H1 (cell line): ENCODE measurements around the gene ARSB. TPM values are rescaled to one million over a fixed set of nuclear protein-coding genes. Genes with fewer than 3 reads are reported as not detected.

ENCODE experiments used
- CTCF ChIA-PET: fragments of 300-600 bp; sonication (Branson Sonifier 250); formaldehyde crosslinking; loops from one replicate; lab custom pipeline; 2021; ENCODE audit not compliant: partially characterized antibody; lab: Charles Lee
- POLR2A ChIA-PET: fragments of 300-600 bp; sonication (Branson Sonifier 250); formaldehyde crosslinking; loops from one replicate; lab custom pipeline; 2021; ENCODE audit warnings: inconsistent platforms; ENCODE audit not compliant: partially characterized antibody; lab: Charles Lee
- DNase-seq, 2 experiments: peaks; one replicate each; pipeline versions ENCODE4 v3.0.0 to v3.0.0-alpha.2; 2010 to 2022; ENCODE audit warnings: low spot score in 2 of 2, low read depth in 1 of 2, mixed read lengths in 1 of 2
- FAIRE-seq: peaks from 2 replicates; lab custom pipeline; 2011; peaks lifted over from hg19 to GRCh38; lab: Jason Lieb, UNC
- H2AFZ ChIP-seq: 2 replicates; pipeline ENCODE4 v1.8.1; 2012; ENCODE audit warnings: low read length, inconsistent platforms
- H2AK5ac ChIP-seq: 2 replicates; pipeline ENCODE4 v1.6.1; 2013; ENCODE audit warnings: low read depth, low read length
- H2BK120ac ChIP-seq: replicated peaks from 2 replicates; pipeline ENCODE3; 2013; ENCODE audit warnings: low read depth, low read length, inconsistent platforms
- H2BK12ac ChIP-seq: 2 replicates; pipeline ENCODE4 v1.6.1; 2013; ENCODE audit warnings: low read depth, low read length
- H2BK15ac ChIP-seq: 2 replicates; pipeline ENCODE4 v1.6.1; 2013; ENCODE audit warnings: low read length
- H2BK20ac ChIP-seq: 2 replicates; pipeline ENCODE4 v1.6.1; 2013; ENCODE audit warnings: low read length
- H2BK5ac ChIP-seq: 2 replicates; pipeline ENCODE4 v1.6.1; 2013; ENCODE audit warnings: low read depth, low read length
- H3K14ac ChIP-seq: 2 replicates; pipeline ENCODE4 v1.6.1; 2013; ENCODE audit warnings: inconsistent platforms; ENCODE audit not compliant: insufficient read length
- H3K18ac ChIP-seq: 2 replicates; pipeline ENCODE4 v1.6.1; 2013; ENCODE audit warnings: low read length; ENCODE audit errors: extremely low read depth
- H3K23ac ChIP-seq: 2 replicates; pipeline ENCODE4 v1.6.1; 2013; ENCODE audit warnings: inconsistent platforms; ENCODE audit not compliant: insufficient read length
- H3K23me2 ChIP-seq: 2 replicates; pipeline ENCODE4 v1.6.1; 2013; ENCODE audit warnings: low read depth, low read length
- H3K27ac ChIP-seq: 2 replicates; pipeline ENCODE4 v1.6.1; 2011; ENCODE audit warnings: low read depth, low read length, inconsistent platforms
- H3K27me3 ChIP-seq, 4 experiments: replicated peaks in 1 of 4; 1 replicate in 1 of 4; 2 replicates in 3 of 4; pipeline versions ENCODE4 v1.6.1 to v1.8.1; 2011 to 2013; ENCODE audit warnings: low read length in 3 of 4, mild to moderate bottlenecking in 3 of 4, inconsistent platforms in 2 of 4, mixed read lengths in 2 of 4, moderate library complexity in 1 of 4; ENCODE audit not compliant: control insufficient read depth in 3 of 4, insufficient read depth in 3 of 4; ENCODE audit errors: extremely low read depth in 1 of 4
- H3K36me3 ChIP-seq, 4 experiments: 2 replicates each; pipeline versions ENCODE4 v1.6.1 to v1.8.1; 2011 to 2013; ENCODE audit warnings: mild to moderate bottlenecking in 4 of 4, low read length in 3 of 4, moderate library complexity in 2 of 4, control low read depth in 1 of 4, inconsistent platforms in 1 of 4; ENCODE audit not compliant: insufficient read depth in 4 of 4, control insufficient read depth in 2 of 4
- H3K4ac ChIP-seq: replicated peaks from 2 replicates; pipeline ENCODE3; 2013; ENCODE audit warnings: low read length, low read depth, mixed read lengths, inconsistent platforms; ENCODE audit not compliant: insufficient read length
- H3K4me1 ChIP-seq, 4 experiments: replicated peaks in 1 of 4; 1 replicate in 1 of 4; 2 replicates in 3 of 4; pipeline versions ENCODE4 v1.6.1 to v1.8.1; 2011 to 2013; ENCODE audit warnings: low read length in 3 of 4, inconsistent platforms in 2 of 4, mixed read lengths in 1 of 4; ENCODE audit not compliant: insufficient read depth in 4 of 4, control insufficient read depth in 3 of 4
- H3K4me2 ChIP-seq, 2 experiments: 2 replicates each; pipeline versions ENCODE4 v1.6.1 to v1.8.1; 2011 to 2013; ENCODE audit warnings: low read depth in 2 of 2, low read length in 2 of 2, control low read depth in 1 of 2, inconsistent platforms in 1 of 2, mild to moderate bottlenecking in 1 of 2; ENCODE audit not compliant: insufficient read depth in 1 of 2
- H3K4me3 ChIP-seq, 4 experiments: fragments of 200-600, 300-600 bp in 1 of 4; sonication (generic), shearing (Covaris generic), sonication (Bioruptor Twin) in 1 of 4; 2 replicates each; pipeline versions ENCODE4 v1.5.1 to v1.8.1; 2011 to 2016; ENCODE audit warnings: low read length in 4 of 4, low read depth in 3 of 4, control low read depth in 2 of 4, inconsistent platforms in 2 of 4, mild to moderate bottlenecking in 2 of 4, mixed read lengths in 1 of 4, moderate library complexity in 1 of 4; ENCODE audit not compliant: insufficient read depth in 2 of 4; ENCODE audit errors: extremely low read depth in 1 of 4
- H3K56ac ChIP-seq: replicated peaks from 2 replicates; pipeline ENCODE3; 2013; ENCODE audit warnings: low read depth, mild to moderate bottlenecking, mixed read lengths, low read length, inconsistent platforms; ENCODE audit not compliant: insufficient read length
- H3K79me1 ChIP-seq: 2 replicates; pipeline ENCODE4 v1.6.1; 2013; ENCODE audit warnings: low read depth, low read length, control low read depth
- H3K79me2 ChIP-seq, 2 experiments: 2 replicates each; pipeline versions ENCODE4 v1.6.1 to v1.8.1; 2012 to 2013; ENCODE audit warnings: low read length in 2 of 2, mild to moderate bottlenecking in 2 of 2, inconsistent platforms in 1 of 2; ENCODE audit not compliant: insufficient read depth in 2 of 2, control insufficient read depth in 1 of 2
- H3K9ac ChIP-seq, 4 experiments: replicated peaks in 1 of 4; 1 replicate in 1 of 4; 2 replicates in 3 of 4; pipeline versions ENCODE4 v1.6.1 to v1.8.1; 2011 to 2013; ENCODE audit warnings: low read depth in 3 of 4, low read length in 3 of 4, control low read depth in 2 of 4, mild to moderate bottlenecking in 2 of 4, moderate library complexity in 2 of 4, inconsistent platforms in 1 of 4; ENCODE audit errors: extremely low read depth in 1 of 4
- H3K9me3 ChIP-seq, 2 experiments: 2 replicates each; pipeline versions ENCODE4 v1.6.1 to v1.8.1; 2012 to 2013; ENCODE audit warnings: mild to moderate bottlenecking in 2 of 2, moderate library complexity in 2 of 2, control low read depth in 1 of 2, inconsistent platforms in 1 of 2, low read depth in 1 of 2, low read length in 1 of 2, mixed read lengths in 1 of 2; ENCODE audit not compliant: insufficient read depth in 2 of 2
- H4K20me1 ChIP-seq, 2 experiments: replicated peaks in 1 of 2; 2 replicates each; pipeline versions ENCODE3 to v1.8.1; 2011 to 2013; ENCODE audit warnings: inconsistent platforms in 2 of 2, low read length in 2 of 2, mild to moderate bottlenecking in 1 of 2; ENCODE audit not compliant: insufficient read depth in 2 of 2, control insufficient read depth in 1 of 2
- H4K5ac ChIP-seq: 2 replicates; pipeline ENCODE4 v1.6.1; 2013; ENCODE audit warnings: low read length, low read depth, mixed read lengths, inconsistent platforms; ENCODE audit not compliant: insufficient read length
- H4K8ac ChIP-seq: 2 replicates; pipeline ENCODE4 v1.8.0; 2013; ENCODE audit warnings: mild to moderate bottlenecking, moderate library complexity, low read length, inconsistent platforms; ENCODE audit not compliant: insufficient read depth; ENCODE audit errors: extremely low read depth
- H4K91ac ChIP-seq: replicated peaks from 2 replicates; pipeline ENCODE3; 2013; ENCODE audit warnings: low read length, mixed read lengths, inconsistent platforms; ENCODE audit not compliant: insufficient read length
- BRCA1 ChIP-seq: IDR thresholded peaks from 2 replicates; pipeline ENCODE4 v1.6.1; 2012; ENCODE audit warnings: low read depth, low read length, improper control_type of control experiment
- CHD1 ChIP-seq: IDR thresholded peaks from 2 replicates; pipeline ENCODE4 v1.6.1; 2012; ENCODE audit warnings: low read depth, low read length, improper control_type of control experiment
- CHD2 ChIP-seq: IDR thresholded peaks from 2 replicates; pipeline ENCODE4 v1.6.1; 2012; ENCODE audit warnings: low read length, improper control_type of control experiment
- JUND ChIP-seq: IDR thresholded peaks from 2 replicates; pipeline ENCODE4 v1.6.1; 2011; ENCODE audit warnings: mild to moderate bottlenecking, improper control_type of control experiment, low read length
- KDM1A ChIP-seq: fragments of 200-600, 300-600 bp; sonication (generic); IDR thresholded peaks from 2 replicates; pipeline ENCODE4 v1.7.1; 2016; ENCODE audit warnings: mild to moderate bottlenecking, low read length, borderline replicate concordance
- RBBP5 ChIP-seq: IDR thresholded peaks from 2 replicates; pipeline ENCODE4 v1.7.1; 2012; ENCODE audit warnings: low read depth, mild to moderate bottlenecking, inconsistent platforms, low read length, moderate library complexity, borderline replicate concordance
- RFX5 ChIP-seq: IDR thresholded peaks from 2 replicates; pipeline ENCODE4 v1.6.1; 2011; ENCODE audit warnings: low read depth, low read length, improper control_type of control experiment, borderline replicate concordance
- RNF2 ChIP-seq: fragments of 200-900, 300-1000 bp; sonication (generic); IDR thresholded peaks from 2 replicates; pipeline ENCODE4 v1.7.1; 2016; ENCODE audit warnings: borderline replicate concordance, low read depth, mild to moderate bottlenecking, antibody characterized with exemption, low read length; ENCODE audit not compliant: poor library complexity, severe bottlenecking; ENCODE audit errors: missing control alignments
- SP1 ChIP-seq: IDR thresholded peaks from 2 replicates; pipeline ENCODE4 v1.6.1; 2011; ENCODE audit warnings: low read depth, low read length
- TAF7 ChIP-seq: optimal IDR thresholded peaks from 2 replicates; pipeline ENCODE3; 2011; ENCODE audit warnings: low read depth, mild to moderate bottlenecking, inconsistent platforms, low read length, moderate library complexity, borderline replicate concordance
- YY1 ChIP-seq: IDR thresholded peaks from 2 replicates; pipeline ENCODE4 v1.6.1; 2011; ENCODE audit warnings: low read depth, mild to moderate bottlenecking, low read length
- WGBS, 2 experiments: shearing (Covaris generic) in 1 of 2; methylation state at CpG; one replicate each; pipeline versions ENCODE4 v1.1.6 to v1.1.7; 2013 to 2015; ENCODE audit warnings: low lambda C conversion rate in 2 of 2, mixed read lengths in 2 of 2, inconsistent platforms in 1 of 2, low coverage in 1 of 2, missing lambda C conversion rate in 1 of 2; ENCODE audit not compliant: insufficient replicate concordance in 2 of 2, insufficient coverage in 1 of 2, insufficient read length in 1 of 2; ENCODE audit errors: extremely low coverage in 1 of 2, missing lambda C conversion rate in 1 of 2; 5-methylcytosine and 5-hydroxymethylcytosine counted together
- polyA plus RNA-seq, 7 experiments: library from polyadenylated mRNA; depleted of rRNA in 3 of 7; stranded (reverse) in 5 of 7; unstranded in 2 of 7; fragments of >200 nt in 5 of 7; fragments of 200-250 nt in 2 of 7; gene quantifications; 1 replicate in 5 of 7; 2 replicates in 1 of 7; 4 replicates in 1 of 7; pipeline versions ENCODE4 v1.2.1 to v1.2.3, GENCODE V29; 2011 to 2013; ENCODE audit warnings: missing spikeins in 2 of 7, mixed read lengths in 2 of 7
- total RNA-seq: library from RNA; stranded (reverse); fragmentation: NEBNext Ultra II Directional; extraction: Animal tissue kit (Norgen Biotek cat#: 25700); gene quantifications from 2 replicates; pipeline ENCODE4 v1.2.1, GENCODE V29; 2021

Gene ARSB
- total and polyA plus RNA-seq, 2 of the 8 experiments (the other 6 are each of a cell fraction or from before 2014, with no cell fraction given), result 6.4 to 13.9 TPM

- Histone ChIP-seq H2BK120ac (no peak overlapping the region), H3K27me3 (no peaks in the 10 kb centered on the region), H2BK12ac (no peak overlapping the region), H3K27ac (no peak overlapping the region), H3K4me2 (no peak overlapping the region; a peak in 1 of 4 replicates), H4K5ac (no peak overlapping the region), H2BK15ac (no peak overlapping the region), H2BK20ac (no peak overlapping the region), H3K4me3 (no peak overlapping the region), H3K56ac (no peak overlapping the region), H3K4ac (no peak overlapping the region), H4K20me1 (no peaks in the 10 kb centered on the region), H2AFZ (no peak overlapping the region), H3K9ac (no peak overlapping the region), H3K79me1 (no peaks in the 10 kb centered on the region), H3K9me3 (no peaks in the 10 kb centered on the region), H3K23me2 (no peaks in the 10 kb centered on the region), H3K79me2 (no peaks in the 10 kb centered on the region), H4K91ac (no peak overlapping the region), H2AK5ac (no peak overlapping the region), H3K4me1 (peaks cover 2 to 21% (median 7%) of the 10 kb centered on the region in 4 experiments; a peak in 6 of 7 replicates), H3K18ac (no peak overlapping the region), H3K14ac (no peak overlapping the region), H2BK5ac (no peak overlapping the region), H4K8ac (no peak overlapping the region), H3K23ac (no peak overlapping the region), H3K36me3 (no peaks in the 10 kb centered on the region)
- CTCF ChIA-PET, result interaction anchor here (1.5 to 1.8 kb wide), 2 partner anchors 31 to 34 kb away, joined by 4 read pairs; no protein-coding TSS in a partner anchor
- TF ChIP-seq SP1, result no peak
- TF ChIP-seq CHD1, result no peak
- TF ChIP-seq BRCA1, result no peak
- TF ChIP-seq CHD2, result no peak
- no peak for TF ChIP-seq YY1
- no peak for TF ChIP-seq RFX5
- no peak for TF ChIP-seq JUND
- no peak for TF ChIP-seq TAF7
- TF ChIP-seq RNF2, result no peak
- no peak for TF ChIP-seq KDM1A
- TF ChIP-seq RBBP5, result no peak
- FAIRE-seq (no peak), DNase-seq (no peak)
- 90% methylated on average over 9 of the region's 9 CpGs; no CpG with 5 or more reads in 1 of the 2 experiments for WGBS, 2 experiments
- POLR2A ChIA-PET, result no interaction called here
Measured at GRCh38 chr5:78930721-78931120, 54.4 kb downstream of the ARSB start.
